ENCODE data around the gene NSL1.

- no peak for TF ChIP-seq CTCF (IDR thresholded peaks at IDR 0.05)
- TF ChIP-seq EZH2 (IDR thresholded peaks at IDR 0.05; ENCODE audit: borderline replicate concordance, insufficient read depth, low read depth, low read length, poor library complexity, severe bottlenecking) = no peak
Measured at GRCh38 chr1:212696721-212697331, 94.8 kb downstream of the NSL1 start.

Measured in B cell (primary cell).